Suprapubic skin (tissue), 4 donors: ENCODE measurements around the gene POU5F1. TPM values are rescaled to one million over a fixed set of nuclear protein-coding genes. Genes with fewer than 3 reads are reported as not detected.
A peak's percentile ranks its signal among the peaks of the same experiment; 100 is the strongest.

Experiments
- DNase-seq, 2 donors: peaks; one replicate each; pipeline ENCODE4 v3.0.0-alpha.2; 2019; ENCODE audit warnings: low spot score in 2 of 2
- H3K27ac ChIP-seq: fragments of 200-600 bp; sonication (generic); one replicate; pipeline ENCODE4 v1.5.1; 2019
- H3K27me3 ChIP-seq: fragments of 200-600 bp; sonication (generic); one replicate; pipeline ENCODE4 v1.5.1; 2019
- H3K36me3 ChIP-seq: fragments of 200-600 bp; sonication (generic); one replicate; pipeline ENCODE4 v1.5.1; 2019
- H3K4me1 ChIP-seq: fragments of 200-600 bp; sonication (generic); one replicate; pipeline ENCODE4 v1.5.1; 2019
- H3K4me3 ChIP-seq: fragments of 200-600 bp; sonication (generic); one replicate; pipeline ENCODE4 v1.5.1; 2019; ENCODE audit warnings: mild to moderate bottlenecking
- H3K9me3 ChIP-seq: fragments of 200-600 bp; sonication (generic); one replicate; pipeline ENCODE4 v1.5.1; 2019
- CTCF ChIP-seq, 2 donors: fragments of 200-600 bp in 1 of 2; fragments of 450-650 bp in 1 of 2; sonication (generic) in 1 of 2; IDR thresholded peaks; one replicate each; pipeline ENCODE4 v1.5.1; 2016 to 2019; ENCODE audit warnings: antibody characterized with exemption in 2 of 2, mild to moderate bottlenecking in 1 of 2, moderate library complexity in 1 of 2
- EP300 ChIP-seq: sonication (generic); formaldehyde crosslinking; IDR thresholded peaks from one replicate; pipeline ENCODE4 v1.6.1; 2017; ENCODE audit warnings: antibody characterized with exemption
- POLR2A ChIP-seq, 2 donors: fragments of 450-650 bp; IDR thresholded peaks; one replicate each; pipeline ENCODE4 v1.6.1; 2017; ENCODE audit warnings: antibody characterized with exemption in 2 of 2, mild to moderate bottlenecking in 2 of 2, moderate library complexity in 2 of 2
- POLR2AphosphoS5 ChIP-seq, 3 donors: sonication (generic); formaldehyde crosslinking; IDR thresholded peaks; one replicate each; pipeline ENCODE4 v1.6.1; 2017; ENCODE audit warnings: antibody characterized with exemption in 3 of 3
- WGBS: methylation state at CpG from one replicate; pipeline ENCODE4 v1.1.5; 2018; 5-methylcytosine and 5-hydroxymethylcytosine counted together
- total RNA-seq, 4 donors: library from RNA; depleted of rRNA; stranded (reverse); fragments of >200 nt; gene quantifications; one replicate each; pipeline ENCODE4 v1.1.0, GENCODE V29; 2016

The POU5F1 gene
- total RNA-seq, 4 donors from 2014 or later = 0.85 to 13.0 (median 7.7) TPM

GRCh38 chr6:31210123-31210522 is 39.6 kb upstream of the POU5F1 start:
- Histone ChIP-seq H3K4me3 (no peak overlapping the region), H3K36me3 (no peaks in the 10 kb centered on the region), H3K9me3 (no peaks in the 10 kb centered on the region), H3K27me3 (no peaks in the 10 kb centered on the region), H3K27ac (no peak overlapping the region), H3K4me1 (no peaks in the 10 kb centered on the region)
- WGBS = 43% methylated on average over 6 of the region's 6 CpGs
- no peak for DNase-seq
- no peak for TF ChIP-seq EP300
- TF ChIP-seq CTCF (IDR thresholded peaks at IDR 0.05) = no peak
- TF ChIP-seq POLR2A (IDR thresholded peaks at IDR 0.05) = no peak
- TF ChIP-seq POLR2AphosphoS5 (IDR thresholded peaks at IDR 0.05) = no peak

- H3K27me3 ChIP-seq = no peaks in the 10 kb centered on the region
- DNase-seq = no peak
- TF ChIP-seq POLR2AphosphoS5 (IDR thresholded peaks at IDR 0.05) (no peak), EP300 (no peak), POLR2A (IDR thresholded peaks at IDR 0.05) (no peak), CTCF (IDR thresholded peaks at IDR 0.05) (no peak)
- no peaks in the 10 kb centered on the region for H3K9me3 ChIP-seq
- 45% methylated on average over 2 of the region's 2 CpGs for WGBS
- no peak overlapping the region for H3K27ac ChIP-seq
- no peak overlapping the region for H3K4me3 ChIP-seq
- no peaks in the 10 kb centered on the region for H3K4me1 ChIP-seq
- H3K36me3 ChIP-seq = no peaks in the 10 kb centered on the region
Observed at GRCh38 chr6:31209137-31209536, 38.7 kb upstream of the POU5F1 start.

GRCh38 chr6:31208506-31208905 is 38.0 kb upstream of the POU5F1 start:
- Histone ChIP-seq H3K27me3 (no peaks in the 10 kb centered on the region), H3K4me3 (no peak overlapping the region), H3K4me1 (peaks cover 5% of the 10 kb centered on the region), H3K36me3 (no peaks in the 10 kb centered on the region), H3K27ac (no peak overlapping the region), H3K9me3 (no peaks in the 10 kb centered on the region)
- TF ChIP-seq EP300 = no peak
- TF ChIP-seq POLR2AphosphoS5 (IDR thresholded peaks at IDR 0.05) = no peak
- TF ChIP-seq POLR2A (IDR thresholded peaks at IDR 0.05) = no peak
- TF ChIP-seq CTCF (IDR thresholded peaks at IDR 0.05) = no peak
- 67% methylated on average over 2 of the region's 2 CpGs for WGBS
- no peak for DNase-seq

- no peak overlapping the region for H3K4me3 ChIP-seq
- no peak for DNase-seq
- H3K27me3 ChIP-seq = no peaks in the 10 kb centered on the region
- 79% methylated on average over 2 of the region's 2 CpGs for WGBS
- no peak for TF ChIP-seq CTCF (IDR thresholded peaks at IDR 0.05)
- TF ChIP-seq EP300 = no peak
- no peak for TF ChIP-seq POLR2AphosphoS5 (IDR thresholded peaks at IDR 0.05)
- no peak for TF ChIP-seq POLR2A (IDR thresholded peaks at IDR 0.05)
- H3K4me1 ChIP-seq = peaks cover 13% of the 10 kb centered on the region
- H3K36me3 ChIP-seq = no peaks in the 10 kb centered on the region
- H3K27ac ChIP-seq = no peak overlapping the region
- no peaks in the 10 kb centered on the region for H3K9me3 ChIP-seq
Observed at GRCh38 chr6:31205638-31206037, 35.2 kb upstream of the POU5F1 start.

- peak overlapping the region; percentile 53 for H3K4me3 ChIP-seq
- no peak overlapping the region for H3K27ac ChIP-seq
Observed at GRCh38 chr6:31204751-31205145, 34.3 kb upstream of the POU5F1 start.

More at GRCh38 chr6:31204751-31205145, 34.3 kb upstream of the POU5F1 start:
- Histone ChIP-seq H3K9me3 (no peaks in the 10 kb centered on the region), H3K4me1 (peaks cover 13% of the 10 kb centered on the region), H3K27me3 (no peaks in the 10 kb centered on the region), H3K36me3 (no peaks in the 10 kb centered on the region)
- 83% methylated on average over 4 of the region's 4 CpGs for WGBS
- no peak for DNase-seq
- TF ChIP-seq POLR2A (IDR thresholded peaks at IDR 0.05) (no peak), EP300 (no peak), POLR2AphosphoS5 (IDR thresholded peaks at IDR 0.05) (no peak), CTCF (IDR thresholded peaks at IDR 0.05) (no peak)
